ENCODE data around the gene ARHGAP26. TPM values are rescaled to one million over a fixed set of nuclear protein-coding genes. Genes with fewer than 3 reads are reported as not detected.

The ARHGAP26 gene
- total RNA-seq, 2 experiments from 2014 or later: 17.0 to 19.5 TPM

DNA sequence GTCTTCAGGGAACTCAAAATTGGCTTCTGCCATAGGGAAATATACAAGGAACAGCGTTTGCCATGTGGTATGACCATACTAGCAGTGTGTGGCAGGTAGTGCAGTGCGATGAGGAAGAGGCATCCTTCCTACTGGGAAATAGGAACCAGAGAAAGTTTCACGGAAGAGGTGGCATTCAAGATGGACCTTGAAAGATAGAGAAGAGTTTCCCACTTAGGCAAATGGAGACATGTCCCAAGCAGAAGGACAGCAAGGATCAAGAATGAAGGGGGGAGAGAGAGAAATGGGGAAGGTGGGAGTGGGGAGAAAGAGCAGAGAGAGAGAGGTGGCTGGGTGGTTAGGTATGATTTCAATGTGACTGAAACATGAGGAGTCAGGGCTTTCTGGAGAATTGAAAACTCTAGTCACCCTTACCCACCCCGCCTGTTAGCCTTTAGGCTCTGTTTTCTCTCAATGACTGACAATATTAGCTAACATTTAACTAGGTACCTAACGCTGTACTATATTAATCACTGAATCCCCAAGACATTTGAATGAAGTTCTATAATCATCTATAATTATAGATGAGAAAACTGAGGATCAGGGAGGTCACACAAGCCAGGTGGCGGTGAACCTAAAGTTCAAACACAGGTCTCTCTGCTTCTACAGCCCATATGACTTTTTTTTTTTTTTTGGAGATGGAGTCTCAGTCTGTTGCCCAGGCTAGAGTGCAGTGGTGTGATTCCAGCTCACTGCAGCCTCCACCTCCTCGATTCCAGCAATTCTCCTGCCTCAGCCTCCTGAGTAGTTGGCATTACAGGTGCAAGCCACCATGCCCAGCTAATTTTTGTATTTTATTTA is 462.0 kb downstream of the ARHGAP26 start:
- intact Hi-C loops (cut with micrococcal nuclease): loop anchor here (10.0 kb wide), 1 partner anchor 593 kb away; no protein-coding TSS in a partner anchor
- H3K36me3 Mint-ChIP-seq (ENCODE audit: low read depth): no peaks in the 10 kb centered on the region
- CTCF ChIA-PET: no interaction called here
- no peak for DNase-seq
- H3K27ac Mint-ChIP-seq: no peak overlapping the region
- peaks cover 24% of the 10 kb centered on the region for H3K4me1 Mint-ChIP-seq (ENCODE audit: low read depth)
- H3K27me3 Mint-ChIP-seq (ENCODE audit: low read depth): no peaks in the 10 kb centered on the region
- H3K4me3 Mint-ChIP-seq: no peak overlapping the region
- H3K9me3 Mint-ChIP-seq: no peaks in the 10 kb centered on the region

DNA sequence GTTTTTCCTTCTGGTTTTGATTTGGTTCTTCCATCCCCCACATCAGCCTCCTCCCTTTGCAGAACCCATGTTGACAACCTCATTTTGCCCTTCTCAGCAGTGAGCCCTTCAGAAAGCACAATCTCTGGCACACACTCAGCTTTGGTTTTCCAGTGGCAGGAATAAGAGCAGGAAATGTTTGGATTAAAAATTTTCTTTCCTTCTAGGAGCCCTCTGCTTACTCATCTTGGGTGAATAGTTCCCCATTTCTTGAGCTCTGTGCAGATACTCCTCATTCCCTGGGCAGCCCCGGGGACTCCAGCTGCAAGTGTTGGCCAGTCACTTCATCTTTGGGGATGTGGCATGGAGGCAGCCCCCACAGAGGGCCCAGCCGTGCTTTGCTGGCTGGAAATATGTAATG is 462.9 kb downstream of the ARHGAP26 start:
- Mint-ChIP-seq H3K36me3 (ENCODE audit: low read depth) (no peaks in the 10 kb centered on the region), H3K4me3 (no peak overlapping the region), H3K9me3 (no peaks in the 10 kb centered on the region), H3K27me3 (ENCODE audit: low read depth) (no peaks in the 10 kb centered on the region), H3K27ac (no peak overlapping the region), H3K4me1 (ENCODE audit: low read depth) (peaks cover 24% of the 10 kb centered on the region)
- DNase-seq: no peak
- CTCF ChIA-PET: no interaction called here
- intact Hi-C loops (cut with micrococcal nuclease): loop anchor here (10.0 kb wide), 1 partner anchor 592 kb away; no protein-coding TSS in a partner anchor

DNA sequence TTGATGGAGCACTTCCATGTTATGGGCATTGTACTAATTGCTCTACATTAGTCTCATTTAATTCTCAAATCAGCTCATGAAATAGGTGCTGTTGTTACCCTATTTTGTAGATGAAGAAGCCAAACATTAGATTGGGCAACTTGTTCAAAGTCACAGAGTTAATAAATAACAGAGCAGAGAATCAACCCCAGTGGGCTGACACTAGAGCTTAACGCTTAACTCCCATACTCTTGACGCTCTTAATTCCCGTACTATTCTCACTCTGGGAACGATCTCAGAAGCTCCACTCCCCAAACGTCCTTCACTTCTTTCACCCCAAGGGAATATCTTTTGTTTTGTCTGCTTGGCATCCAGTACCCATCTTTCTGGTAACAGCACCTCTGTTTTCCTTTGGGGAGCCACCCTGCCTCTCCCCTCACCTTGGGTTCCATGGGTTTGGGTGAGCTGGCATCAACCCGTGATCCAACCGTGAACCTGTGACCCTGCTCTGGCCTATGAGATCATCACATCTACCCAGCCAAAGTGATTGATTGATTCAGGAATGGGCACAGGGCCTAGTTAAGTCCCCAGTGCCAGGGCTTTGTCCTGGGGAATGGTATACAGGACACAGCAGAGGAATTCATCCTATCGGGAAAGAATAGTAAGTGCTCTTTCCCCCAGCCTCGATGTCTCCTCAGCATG is 464.1 kb downstream of the ARHGAP26 start:
- Mint-ChIP-seq H3K4me1 (ENCODE audit: low read depth) (peaks cover 18% of the 10 kb centered on the region), H3K4me3 (no peak overlapping the region), H3K9me3 (no peaks in the 10 kb centered on the region), H3K27ac (no peak overlapping the region), H3K36me3 (ENCODE audit: low read depth) (no peaks in the 10 kb centered on the region), H3K27me3 (ENCODE audit: low read depth) (no peaks in the 10 kb centered on the region)
- intact Hi-C loops (cut with micrococcal nuclease): loop anchor here (10.0 kb wide), 1 partner anchor 590 kb away; no protein-coding TSS in a partner anchor
- DNase-seq: no peak
- CTCF ChIA-PET: no interaction called here

- no peaks in the 10 kb centered on the region for H3K27me3 Mint-ChIP-seq (ENCODE audit: low read depth)
- H3K9me3 Mint-ChIP-seq: no peaks in the 10 kb centered on the region
- intact Hi-C loops (cut with micrococcal nuclease): loop anchor here (10.0 kb wide), 1 partner anchor 589 kb away; no protein-coding TSS in a partner anchor
- H3K27ac Mint-ChIP-seq: no peak overlapping the region
- no peaks in the 10 kb centered on the region for H3K36me3 Mint-ChIP-seq (ENCODE audit: low read depth)
- CTCF ChIA-PET: interaction anchor here (0.6 kb wide), 1 partner anchor 211 kb away, joined by 4 read pairs; no protein-coding TSS in a partner anchor
- DNase-seq: no peak
- H3K4me1 Mint-ChIP-seq (ENCODE audit: low read depth): peaks cover 7% of the 10 kb centered on the region
- no peak overlapping the region for H3K4me3 Mint-ChIP-seq
Observed at GRCh38 chr5:143235423-143235822, 465.2 kb downstream of the ARHGAP26 start.

GRCh38 chr5:143236682-143237081 is 466.5 kb downstream of the ARHGAP26 start:
- CTCF ChIA-PET: no interaction called here
- no peak overlapping the region for H3K4me3 Mint-ChIP-seq
- H3K27ac Mint-ChIP-seq: no peak overlapping the region
- DNase-seq: no peak
- no peaks in the 10 kb centered on the region for H3K4me1 Mint-ChIP-seq (ENCODE audit: low read depth)
- H3K36me3 Mint-ChIP-seq (ENCODE audit: low read depth): no peaks in the 10 kb centered on the region
- no peaks in the 10 kb centered on the region for H3K27me3 Mint-ChIP-seq (ENCODE audit: low read depth)
- intact Hi-C loops (cut with micrococcal nuclease): loop anchor here (10.0 kb wide), 1 partner anchor 588 kb away; no protein-coding TSS in a partner anchor
- no peaks in the 10 kb centered on the region for H3K9me3 Mint-ChIP-seq

GRCh38 chr5:143237664-143238063 is 467.5 kb downstream of the ARHGAP26 start:
- no peak overlapping the region for H3K4me3 Mint-ChIP-seq
- H3K9me3 Mint-ChIP-seq: no peaks in the 10 kb centered on the region
- CTCF ChIA-PET: no interaction called here
- no peaks in the 10 kb centered on the region for H3K36me3 Mint-ChIP-seq (ENCODE audit: low read depth)
- H3K4me1 Mint-ChIP-seq (ENCODE audit: low read depth): no peaks in the 10 kb centered on the region
- no peaks in the 10 kb centered on the region for H3K27me3 Mint-ChIP-seq (ENCODE audit: low read depth)
- DNase-seq: no peak
- intact Hi-C loops (cut with micrococcal nuclease): loop anchor here (10.0 kb wide), 1 partner anchor 587 kb away; no protein-coding TSS in a partner anchor
- H3K27ac Mint-ChIP-seq: no peak overlapping the region

DNA sequence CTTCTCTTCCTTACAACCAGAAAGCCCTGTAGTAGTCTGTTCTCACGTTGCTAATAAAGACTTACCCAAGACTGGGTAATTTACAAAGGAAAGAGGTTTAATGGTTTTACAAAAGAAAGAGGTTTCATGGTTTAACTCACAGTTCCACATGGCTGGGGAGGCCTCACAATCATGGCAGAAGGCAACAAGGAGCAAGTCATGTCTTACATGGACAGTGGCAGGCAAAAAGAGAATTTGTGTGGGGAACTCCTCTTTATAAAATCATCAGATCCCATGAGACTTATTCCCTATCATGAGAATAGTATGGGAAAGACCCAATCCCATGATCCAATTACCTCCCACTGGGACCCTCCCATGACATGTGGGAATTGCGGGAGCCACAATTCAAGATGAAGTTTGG is 468.4 kb downstream of the ARHGAP26 start:
- Mint-ChIP-seq H3K27me3 (ENCODE audit: low read depth) (no peaks in the 10 kb centered on the region), H3K4me1 (ENCODE audit: low read depth) (no peaks in the 10 kb centered on the region), H3K27ac (no peak overlapping the region), H3K4me3 (no peak overlapping the region), H3K36me3 (ENCODE audit: low read depth) (no peaks in the 10 kb centered on the region), H3K9me3 (no peaks in the 10 kb centered on the region)
- CTCF ChIA-PET: interaction anchor here (1.0 kb wide), 1 partner anchor 285 kb away, joined by 3 read pairs; no protein-coding TSS in a partner anchor
- no peak for DNase-seq
- intact Hi-C loops (cut with micrococcal nuclease): loop anchor here (10.0 kb wide), 1 partner anchor 586 kb away; no protein-coding TSS in a partner anchor

DNA sequence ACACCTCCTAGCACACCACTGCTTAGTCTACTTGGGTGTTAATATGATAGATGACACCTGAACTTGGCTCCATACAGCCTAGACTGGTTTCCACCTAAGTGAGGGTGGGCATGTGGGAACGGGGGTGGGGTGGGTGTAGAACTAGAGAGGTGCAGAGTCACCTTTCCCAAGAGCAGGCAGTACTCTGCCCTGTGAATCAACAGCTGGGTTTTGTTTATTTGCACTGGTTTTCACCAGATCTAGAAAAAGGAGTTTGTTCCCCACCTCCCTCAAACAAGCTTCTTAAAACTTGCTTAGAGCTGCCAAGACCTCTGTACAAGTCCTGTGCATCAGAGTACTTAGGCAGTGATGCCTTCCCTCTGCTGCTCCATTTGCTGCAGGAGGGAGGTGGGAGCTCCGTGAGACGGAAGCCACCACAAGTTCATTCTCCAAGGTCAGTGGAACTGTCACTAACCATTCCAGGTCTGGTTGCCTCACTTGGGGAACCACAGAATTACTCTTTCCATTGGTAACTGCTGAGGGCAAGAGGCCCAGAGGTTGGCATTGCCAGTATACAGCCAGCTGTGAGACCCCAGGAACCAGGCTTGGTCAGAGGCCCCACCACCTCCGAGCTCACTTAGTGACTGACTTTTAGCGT is 469.8 kb downstream of the ARHGAP26 start:
- Mint-ChIP-seq H3K27me3 (ENCODE audit: low read depth) (no peaks in the 10 kb centered on the region), H3K4me3 (no peak overlapping the region), H3K27ac (no peak overlapping the region), H3K9me3 (peaks cover 1% of the 10 kb centered on the region), H3K4me1 (ENCODE audit: low read depth) (no peaks in the 10 kb centered on the region), H3K36me3 (ENCODE audit: low read depth) (no peaks in the 10 kb centered on the region)
- CTCF ChIA-PET: interaction anchor here (1.0 kb wide), 1 partner anchor 284 kb away, joined by 3 read pairs; no protein-coding TSS in a partner anchor
- DNase-seq: no peak
- intact Hi-C loops (cut with micrococcal nuclease): loop anchor here (10.0 kb wide), 1 partner anchor 585 kb away; no protein-coding TSS in a partner anchor

DNA sequence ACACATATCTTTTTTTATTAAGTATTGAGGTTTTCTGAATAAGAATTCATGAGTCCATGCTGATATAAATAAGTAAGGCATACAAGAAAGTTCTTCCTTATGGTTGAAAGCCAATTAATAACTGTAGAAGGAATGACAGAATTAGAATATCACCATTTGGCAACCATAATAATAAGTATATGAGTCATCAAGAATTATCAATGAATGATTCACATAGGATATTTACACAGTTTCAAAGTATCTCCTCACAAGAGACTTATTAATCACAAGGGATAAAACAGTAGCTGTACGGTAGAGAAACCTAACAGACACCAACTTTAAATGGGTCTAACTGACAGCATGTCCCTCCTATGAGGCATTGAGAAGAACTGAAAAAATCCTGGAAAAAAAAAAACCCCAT is 471.7 kb downstream of the ARHGAP26 start:
- intact Hi-C loops (cut with micrococcal nuclease): no loop called here
- peaks cover 11% of the 10 kb centered on the region for H3K9me3 Mint-ChIP-seq
- H3K4me1 Mint-ChIP-seq (ENCODE audit: low read depth): no peaks in the 10 kb centered on the region
- no peaks in the 10 kb centered on the region for H3K36me3 Mint-ChIP-seq (ENCODE audit: low read depth)
- CTCF ChIA-PET: no interaction called here
- no peak overlapping the region for H3K27ac Mint-ChIP-seq
- no peak overlapping the region for H3K4me3 Mint-ChIP-seq
- DNase-seq: no peak
- H3K27me3 Mint-ChIP-seq (ENCODE audit: low read depth): no peaks in the 10 kb centered on the region

GRCh38 chr5:143243103-143243502 is 472.9 kb downstream of the ARHGAP26 start:
- intact Hi-C loops (cut with micrococcal nuclease): no loop called here
- Mint-ChIP-seq H3K27me3 (ENCODE audit: low read depth) (no peaks in the 10 kb centered on the region), H3K4me1 (ENCODE audit: low read depth) (no peaks in the 10 kb centered on the region), H3K36me3 (ENCODE audit: low read depth) (no peaks in the 10 kb centered on the region), H3K4me3 (no peak overlapping the region), H3K9me3 (peaks cover 11% of the 10 kb centered on the region), H3K27ac (no peak overlapping the region)
- CTCF ChIA-PET: no interaction called here
- DNase-seq: no peak

DNA sequence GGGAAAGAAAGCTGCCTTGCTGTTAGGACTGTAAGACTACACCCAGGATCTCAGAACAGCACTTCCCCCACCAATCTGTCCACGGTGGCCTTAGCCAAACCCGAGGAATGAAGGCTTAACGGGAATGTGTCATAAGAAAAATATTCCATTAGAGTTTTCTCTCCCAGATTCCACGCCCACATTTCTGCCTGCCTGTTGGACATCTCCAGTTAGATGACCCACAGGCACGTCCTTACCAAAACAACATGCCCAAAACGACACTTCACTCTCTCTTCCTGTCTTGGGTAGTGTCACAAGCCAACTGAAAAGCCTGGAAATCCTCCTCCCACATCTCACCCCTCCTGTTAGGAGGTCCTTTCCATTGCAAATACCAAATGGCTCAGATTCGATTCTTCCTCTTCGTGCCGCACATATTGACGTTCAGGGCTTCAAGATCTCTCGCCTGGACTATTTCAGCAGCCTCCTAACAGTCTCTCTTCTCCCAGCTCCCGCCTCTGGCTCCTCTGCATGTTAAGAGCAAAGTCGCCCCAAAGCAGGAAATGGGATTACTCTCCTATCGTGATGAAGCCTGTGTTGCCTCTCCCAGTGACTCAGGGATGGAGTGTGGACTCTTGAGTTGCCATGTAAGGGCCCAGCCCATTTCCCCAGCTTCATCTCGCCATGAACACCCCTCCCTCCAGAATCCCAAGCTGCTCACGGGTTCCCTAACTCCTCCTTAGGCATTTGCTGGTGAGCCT is 474.0 kb downstream of the ARHGAP26 start:
- no peak for DNase-seq
- no peaks in the 10 kb centered on the region for H3K27me3 Mint-ChIP-seq (ENCODE audit: low read depth)
- H3K4me1 Mint-ChIP-seq (ENCODE audit: low read depth): no peaks in the 10 kb centered on the region
- intact Hi-C loops (cut with micrococcal nuclease): no loop called here
- no peak overlapping the region for H3K27ac Mint-ChIP-seq
- H3K9me3 Mint-ChIP-seq: peaks cover 11% of the 10 kb centered on the region
- H3K36me3 Mint-ChIP-seq (ENCODE audit: low read depth): no peaks in the 10 kb centered on the region
- CTCF ChIA-PET: no interaction called here
- no peak overlapping the region for H3K4me3 Mint-ChIP-seq

- DNase-seq: no peak
- H3K4me3 Mint-ChIP-seq: no peak overlapping the region
- no peak overlapping the region for H3K27ac Mint-ChIP-seq
- H3K27me3 Mint-ChIP-seq (ENCODE audit: low read depth): no peaks in the 10 kb centered on the region
- CTCF ChIA-PET: no interaction called here
- no peaks in the 10 kb centered on the region for H3K36me3 Mint-ChIP-seq (ENCODE audit: low read depth)
- no peaks in the 10 kb centered on the region for H3K4me1 Mint-ChIP-seq (ENCODE audit: low read depth)
- intact Hi-C loops (cut with micrococcal nuclease): no loop called here
- peaks cover 11% of the 10 kb centered on the region for H3K9me3 Mint-ChIP-seq
Observed at GRCh38 chr5:143244990-143245389, 474.8 kb downstream of the ARHGAP26 start.
